Head of caudate nucleus (tissue), 42 donors: ENCODE measurements around the gene DTX4.

Experiments
- DNase-seq, 42 donors: peaks; one replicate each; pipeline versions ENCODE4 v3.0.0 to v3.0.0-alpha.2; 2020 to 2021; ENCODE audit warnings: mixed read lengths in 7 of 42
- intact Hi-C: fragments of 100-400 bp; cut with DNase I; formaldehyde crosslinking; loops from one replicate; pipeline ENCODE4 v1.15.0; 2022

DTX4 gene

GRCh38 chr11:59187035-59187434, 15.1 kb downstream of the DTX4 start:
- intact Hi-C loops, result no loop called here
- no peak for DNase-seq

- intact Hi-C loops, result no loop called here
- peak in 6 of 42 donors; percentile 37 to 55 (median 43) for DNase-seq
Measured at GRCh38 chr11:59187587-59187986, 15.7 kb downstream of the DTX4 start.

GRCh38 chr11:59188954-59189353, 17.0 kb downstream of the DTX4 start:
- intact Hi-C loops, result no loop called here
- DNase-seq, result peak in 1 of 42 donors; percentile 8

- intact Hi-C loops, result no loop called here
Measured at GRCh38 chr11:59189986-59190385, 18.1 kb downstream of the DTX4 start.

GRCh38 chr11:59191095-59191494, 19.2 kb downstream of the DTX4 start:
- DNase-seq, result no peak
- intact Hi-C loops, result no loop called here

More at GRCh38 chr11:59189986-59190385, 18.1 kb downstream of the DTX4 start:
- peak in 1 of 42 donors; percentile 31 for DNase-seq

- intact Hi-C loops, result no loop called here
- no peak for DNase-seq
Measured at GRCh38 chr11:59191890-59192289, 20.0 kb downstream of the DTX4 start.

GRCh38 chr11:59192446-59193020, 20.6 kb downstream of the DTX4 start:
- intact Hi-C loops, result no loop called here
- DNase-seq, result no peak

GRCh38 chr11:59193587-59194130, 21.7 kb downstream of the DTX4 start:
- intact Hi-C loops, result no loop called here

GRCh38 chr11:59195586-59195985, 23.7 kb downstream of the DTX4 start:
- no peak for DNase-seq
- intact Hi-C loops, result no loop called here

More at GRCh38 chr11:59193587-59194130, 21.7 kb downstream of the DTX4 start:
- DNase-seq, result no peak

GRCh38 chr11:59196777-59197176, 24.8 kb downstream of the DTX4 start:
- intact Hi-C loops, result no loop called here
- DNase-seq, result no peak

GRCh38 chr11:59197991-59198390, 26.1 kb downstream of the DTX4 start:
- DNase-seq, result peak; percentile 71 to 92 (median 83)

GRCh38 chr11:59198726-59199125, 26.8 kb downstream of the DTX4 start:
- intact Hi-C loops, result no loop called here
- DNase-seq, result no peak

More at GRCh38 chr11:59197991-59198390, 26.1 kb downstream of the DTX4 start:
- intact Hi-C loops, result no loop called here

GRCh38 chr11:59199546-59200422, 27.9 kb downstream of the DTX4 start:
- intact Hi-C loops, result no loop called here

GRCh38 chr11:59200423-59200746, 28.5 kb downstream of the DTX4 start:
- no peak for DNase-seq
- intact Hi-C loops, result no loop called here

More at GRCh38 chr11:59199546-59200422, 27.9 kb downstream of the DTX4 start:
- no peak for DNase-seq

GRCh38 chr11:59201353-59201752, 29.4 kb downstream of the DTX4 start:
- no peak for DNase-seq
- intact Hi-C loops, result no loop called here

- DNase-seq, result no peak
- intact Hi-C loops, result no loop called here
Measured at GRCh38 chr11:59204746-59205145, 32.8 kb downstream of the DTX4 start.

- DNase-seq, result no peak
- intact Hi-C loops, result no loop called here
Measured at GRCh38 chr11:59205648-59206047, 33.7 kb downstream of the DTX4 start.

- intact Hi-C loops, result no loop called here
Measured at GRCh38 chr11:59206635-59207034, 34.7 kb downstream of the DTX4 start.

GRCh38 chr11:59207988-59208451, 36.1 kb downstream of the DTX4 start:
- intact Hi-C loops, result loop anchor here (2.0 kb wide), 1 partner anchor 37 kb away; no protein-coding TSS in a partner anchor
- DNase-seq, result peak in 36 of 42 donors; percentile 30 to 79 (median 49)

More at GRCh38 chr11:59206635-59207034, 34.7 kb downstream of the DTX4 start:
- DNase-seq, result peak in 38 of 42 donors; percentile 39 to 83 (median 59)

GRCh38 chr11:59208956-59209355, 37.0 kb downstream of the DTX4 start:
- DNase-seq, result no peak
- intact Hi-C loops, result loop anchor here (2.0 kb wide), 1 partner anchor 38 kb away; no protein-coding TSS in a partner anchor
